Heart left ventricle (tissue), 13 donors: ENCODE data around the gene UVSSA.
"Not testable (repeated sequence)": the region's sequence is repeated elsewhere in the genome, so short reads cannot be mapped to it uniquely, and the experiment has no call there.

ENCODE experiments used
- POLR2A ChIP-seq, 2 donors: fragments of 450-650 bp; IDR thresholded peaks; one replicate each; pipeline ENCODE4 v1.6.1; 2017; ENCODE audit warnings: antibody characterized with exemption in 2 of 2, mild to moderate bottlenecking in 2 of 2, moderate library complexity in 2 of 2
- TF ChIP-seq, protein P1 (sequence below), 12 donors: fragments of 200-600 bp; sonication (generic) in 4 of 12; IDR thresholded peaks; one replicate each; pipeline versions ENCODE4 v1.5.0 to v1.8.0; 2018 to 2022; ENCODE audit warnings: antibody characterized with exemption in 12 of 12, mild to moderate bottlenecking in 5 of 12
- donor health status: ischemic (EF 13 %, LVEDD 7.1; RV severe dilation, severe dysfunction).
- donor health status: DM: no; HTN: yes; CAD: no.
- donor health status: DM: no; HTN: no; CAD: no.
- donor health status: ischemic (EF 25% LVEDD 6.9; RV normal size, moderate dysfunction).
- donor health status: ischemic (EF 25% LVEDD 5.7; RV mildly dilated, moderate dysfunction).
- donor health status: ischemic (EF 35%, LVEDD 5.7; RV mildly dilated, moderate dysfunction).
- donor health status: nonischemic (EF 11% LVEDD 7.7; RV severe dilation, severe dysfunction).
- donor health status: DM: yes; HTN: yes; CAD: no.
- donor health status: PGD.
- donor health status: ischemic (EF 29% LVEDD 5.4; RV normal size, mild dysfunction).
- donor health status: nonischemic (EF 23%, LVEDD 6.1; RV moderate dilation, normal function).

GRCh38 chr4:1333851-1334578, 13.0 kb upstream of the UVSSA start:
- TF ChIP-seq, protein P1, sequence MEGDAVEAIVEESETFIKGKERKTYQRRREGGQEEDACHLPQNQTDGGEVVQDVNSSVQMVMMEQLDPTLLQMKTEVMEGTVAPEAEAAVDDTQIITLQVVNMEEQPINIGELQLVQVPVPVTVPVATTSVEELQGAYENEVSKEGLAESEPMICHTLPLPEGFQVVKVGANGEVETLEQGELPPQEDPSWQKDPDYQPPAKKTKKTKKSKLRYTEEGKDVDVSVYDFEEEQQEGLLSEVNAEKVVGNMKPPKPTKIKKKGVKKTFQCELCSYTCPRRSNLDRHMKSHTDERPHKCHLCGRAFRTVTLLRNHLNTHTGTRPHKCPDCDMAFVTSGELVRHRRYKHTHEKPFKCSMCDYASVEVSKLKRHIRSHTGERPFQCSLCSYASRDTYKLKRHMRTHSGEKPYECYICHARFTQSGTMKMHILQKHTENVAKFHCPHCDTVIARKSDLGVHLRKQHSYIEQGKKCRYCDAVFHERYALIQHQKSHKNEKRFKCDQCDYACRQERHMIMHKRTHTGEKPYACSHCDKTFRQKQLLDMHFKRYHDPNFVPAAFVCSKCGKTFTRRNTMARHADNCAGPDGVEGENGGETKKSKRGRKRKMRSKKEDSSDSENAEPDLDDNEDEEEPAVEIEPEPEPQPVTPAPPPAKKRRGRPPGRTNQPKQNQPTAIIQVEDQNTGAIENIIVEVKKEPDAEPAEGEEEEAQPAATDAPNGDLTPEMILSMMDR (IDR thresholded peaks at IDR 0.05) = not testable (repeated sequence)
- TF ChIP-seq POLR2A (IDR thresholded peaks at IDR 0.05) = not testable (repeated sequence)
